Measurements from ENCODE around the gene MRPS10.
"Not testable (repeated sequence)": the region's sequence is repeated elsewhere in the genome, so short reads cannot be mapped to it uniquely, and the experiment has no call there.

The MRPS10 gene

DNA sequence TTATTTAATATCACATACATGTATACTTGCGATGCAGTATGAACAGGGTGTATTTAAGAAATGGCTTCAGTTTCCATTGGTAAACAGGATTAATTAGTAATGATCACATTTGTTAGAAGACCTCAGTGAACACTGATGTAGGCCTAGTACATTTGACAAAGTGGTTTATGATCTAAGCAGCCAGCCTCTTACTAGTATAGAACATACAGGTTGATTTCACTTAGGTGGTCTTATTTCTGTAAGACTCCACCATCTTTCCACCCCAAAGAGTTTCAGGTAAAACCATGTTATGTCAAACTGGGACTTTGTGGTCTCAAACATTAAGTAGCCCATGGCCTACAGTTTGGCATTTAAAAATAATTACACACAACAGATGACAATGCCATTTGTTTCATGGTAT lies 20.2 kb upstream of the MRPS10 start:
- no peak for DNase-seq

DNA sequence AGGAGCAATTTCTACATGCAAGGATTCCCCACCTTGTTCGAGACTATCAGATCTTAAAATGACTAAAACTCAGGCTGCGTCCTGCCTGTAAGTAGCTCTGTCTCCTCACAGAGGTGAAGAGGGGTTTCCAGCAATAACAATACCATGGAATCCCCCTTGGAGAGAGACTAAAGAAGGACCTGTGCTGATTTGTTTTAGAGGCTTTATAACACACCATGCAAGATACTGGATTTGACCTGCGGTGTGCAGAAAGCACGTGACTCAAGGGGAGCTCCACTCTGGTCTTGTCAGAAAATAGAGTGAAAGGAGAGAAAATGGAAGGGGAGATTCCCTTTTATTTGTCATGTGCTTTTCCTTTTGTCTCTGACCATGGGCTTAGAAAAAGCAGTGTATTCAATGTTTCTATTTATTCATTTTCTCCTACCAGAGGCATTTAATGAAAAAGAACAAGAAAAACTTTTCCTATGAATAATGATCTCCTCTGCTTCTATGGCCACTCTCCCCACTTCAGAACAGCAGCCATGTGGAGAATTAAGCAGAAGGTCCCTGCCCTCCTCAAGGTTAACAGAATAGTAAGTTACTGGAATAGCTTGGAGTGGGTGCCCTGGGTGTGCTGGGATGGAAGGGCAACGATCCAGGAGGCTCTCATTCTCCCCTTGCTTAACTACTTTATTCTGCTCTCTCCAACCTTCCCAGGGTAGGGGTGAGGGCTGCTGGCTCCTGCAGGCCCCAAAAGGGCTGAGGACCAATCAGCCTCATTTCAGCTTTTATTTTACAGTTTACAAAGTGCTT lies 19.2 kb upstream of the MRPS10 start:
- no peak for DNase-seq

DNA sequence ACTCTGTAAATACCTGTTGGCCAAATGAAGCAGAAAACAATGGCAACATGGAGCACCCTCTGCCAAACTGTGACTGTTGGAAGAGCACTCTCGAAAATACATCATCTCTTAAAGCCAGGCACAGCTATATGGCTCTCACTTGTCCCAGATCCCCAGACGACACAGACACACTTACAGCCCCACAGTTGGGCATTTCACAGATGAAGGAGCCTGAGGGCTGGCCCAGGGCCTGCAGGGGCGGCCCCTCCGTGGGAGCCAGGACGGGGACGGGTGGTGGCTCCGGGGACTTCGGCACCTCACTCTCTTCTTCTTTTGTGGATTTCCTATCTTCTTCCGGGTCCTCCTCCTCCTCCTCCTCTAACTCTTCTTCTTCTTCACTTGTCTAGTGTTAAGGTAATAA lies 18.4 kb upstream of the MRPS10 start:
- DNase-seq = no peak

DNA sequence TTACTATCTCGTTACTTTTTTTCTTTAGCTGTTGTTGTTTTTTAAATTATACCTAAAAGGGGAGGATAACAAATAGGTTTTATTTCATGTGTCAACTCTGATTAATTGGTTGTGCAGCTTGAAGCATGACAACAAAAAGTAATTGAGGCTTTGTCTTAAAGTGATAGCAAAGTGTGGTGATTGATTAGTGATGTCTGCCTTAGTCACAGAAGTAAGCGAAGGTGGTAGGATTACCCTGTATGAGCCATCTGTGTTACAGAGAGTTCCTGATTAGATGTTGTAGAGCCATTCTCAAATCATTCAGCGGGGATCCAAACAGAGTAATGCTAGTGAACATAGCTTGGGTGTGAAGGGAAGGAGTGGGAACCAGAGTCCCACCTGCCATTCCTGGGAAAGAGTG lies 14.4 kb upstream of the MRPS10 start:
- no peak for DNase-seq

DNA sequence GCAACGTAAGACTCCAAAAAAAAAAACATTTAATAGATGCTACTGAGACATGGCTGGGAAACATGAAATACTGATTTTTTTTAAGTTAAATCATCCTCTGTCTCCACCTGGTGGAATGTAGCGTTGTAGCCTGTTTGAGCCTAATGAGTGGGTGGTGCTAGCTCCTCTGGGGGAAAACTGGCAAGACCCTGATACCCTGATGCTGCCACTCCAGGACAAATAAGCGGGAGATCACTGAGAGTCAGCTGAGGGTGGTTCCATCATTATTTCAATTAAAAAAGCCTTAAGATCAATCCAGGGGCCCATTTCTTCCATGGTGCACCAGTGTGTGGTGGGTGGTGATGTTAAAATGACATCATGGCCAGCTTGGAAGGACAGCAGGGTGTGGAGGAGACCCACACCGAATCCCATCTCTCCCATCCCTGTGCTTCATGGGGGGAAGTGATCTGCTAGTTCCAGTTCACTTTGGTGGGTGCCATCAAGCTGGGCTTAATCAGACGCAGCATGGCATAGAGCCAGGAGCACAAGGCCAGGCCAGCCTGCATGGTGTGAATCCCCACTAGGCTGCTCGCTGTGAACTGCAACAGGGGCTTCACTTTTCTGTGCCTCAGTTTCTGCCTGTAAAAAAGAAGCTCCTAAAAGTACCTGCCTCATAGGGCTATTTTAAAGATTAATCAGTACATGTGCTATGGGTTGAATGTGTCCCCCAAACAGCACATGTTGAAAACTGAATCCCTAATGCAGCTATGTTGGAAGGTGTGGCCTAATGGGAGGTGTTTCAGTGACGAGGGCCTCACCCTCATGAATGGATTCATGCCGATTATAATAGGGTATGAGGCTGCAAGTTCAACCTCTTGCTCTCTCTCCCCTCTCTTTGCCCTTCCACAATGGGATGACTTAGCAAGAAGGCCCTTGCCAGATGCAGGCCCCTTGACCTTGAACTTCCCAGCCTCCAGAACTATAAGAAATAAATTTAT lies 13.0 kb upstream of the MRPS10 start:
- no peak for DNase-seq

DNA sequence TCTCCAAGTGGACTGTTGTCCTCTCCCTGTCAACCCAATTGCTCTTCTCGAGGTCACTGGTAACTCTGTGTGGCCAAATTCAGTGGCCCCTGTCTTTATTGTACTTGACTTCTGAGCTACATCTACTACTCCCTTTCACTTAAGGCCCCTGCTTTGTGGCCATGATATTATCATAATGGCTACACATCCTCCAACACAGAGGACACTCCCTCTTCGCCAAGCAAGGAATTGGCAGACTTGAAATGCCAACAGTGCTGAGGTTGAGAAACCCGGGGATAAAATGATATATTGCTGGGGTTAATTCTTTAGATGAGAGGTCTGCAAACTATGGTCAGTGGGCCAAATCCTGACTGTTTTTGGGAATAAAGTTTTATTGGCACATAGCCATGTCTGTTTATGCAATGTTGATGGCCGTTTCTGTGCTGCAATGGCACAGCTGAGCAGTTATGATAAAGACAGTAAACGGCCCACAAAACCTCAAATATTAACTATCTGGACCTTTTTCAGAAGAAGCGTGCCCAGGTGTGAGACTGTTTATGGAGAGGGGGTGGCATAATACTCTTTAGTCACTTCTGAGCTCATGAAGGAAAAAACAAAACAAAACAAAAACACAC lies 12.0 kb upstream of the MRPS10 start:
- DNase-seq = no peak

DNA sequence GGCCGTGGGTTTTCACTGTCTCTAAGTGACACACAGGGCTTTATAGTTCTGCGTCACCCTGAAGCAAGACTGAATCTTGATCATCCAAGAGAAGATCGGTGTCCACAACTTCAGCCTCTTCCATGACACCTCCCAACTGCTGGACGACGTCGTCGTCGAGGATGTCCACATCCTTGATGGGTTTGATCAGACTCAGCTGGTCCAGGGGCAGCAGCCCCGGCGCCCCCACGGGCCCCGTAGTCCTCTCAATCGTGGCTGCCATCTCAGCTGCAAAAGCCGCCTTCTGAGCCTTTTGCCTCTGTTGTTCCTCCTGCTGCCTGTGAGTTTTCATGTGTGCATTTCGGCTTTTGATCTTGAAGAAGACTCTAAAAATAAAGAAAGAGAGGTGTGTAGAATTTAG lies 10.6 kb upstream of the MRPS10 start:
- DNase-seq = no peak

DNA sequence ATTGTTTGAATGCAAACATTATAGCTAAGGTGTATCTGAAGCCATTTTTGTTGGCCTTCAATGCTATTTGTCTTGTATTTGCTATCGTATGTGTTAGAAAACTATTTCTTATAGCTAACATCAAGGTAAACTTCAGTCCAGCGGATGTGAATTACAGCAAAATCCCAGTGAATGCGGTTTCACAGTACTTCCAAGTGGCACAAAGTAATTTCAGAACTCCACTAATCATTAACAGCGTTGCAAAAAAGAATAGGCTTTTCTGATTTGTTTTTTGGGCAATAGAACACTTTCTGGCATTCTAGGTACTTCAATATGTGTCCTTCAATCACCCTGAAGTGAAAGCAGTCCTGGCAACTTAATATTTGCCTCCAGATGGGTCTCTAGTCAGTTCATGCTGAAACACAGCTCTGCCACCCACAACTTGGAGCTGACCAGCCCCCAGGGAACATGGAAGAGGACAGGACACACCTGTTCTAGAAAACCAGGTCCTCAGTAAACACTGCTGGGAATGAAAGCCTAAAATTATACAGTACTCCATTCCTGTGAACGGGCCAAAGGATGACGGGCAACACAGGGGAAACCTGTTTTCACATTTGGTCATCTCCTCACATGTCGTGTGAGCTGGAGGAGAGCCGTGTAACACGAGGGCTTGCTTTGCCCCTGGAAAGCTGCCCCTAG lies 9.7 kb upstream of the MRPS10 start:
- no peak for DNase-seq

DNA sequence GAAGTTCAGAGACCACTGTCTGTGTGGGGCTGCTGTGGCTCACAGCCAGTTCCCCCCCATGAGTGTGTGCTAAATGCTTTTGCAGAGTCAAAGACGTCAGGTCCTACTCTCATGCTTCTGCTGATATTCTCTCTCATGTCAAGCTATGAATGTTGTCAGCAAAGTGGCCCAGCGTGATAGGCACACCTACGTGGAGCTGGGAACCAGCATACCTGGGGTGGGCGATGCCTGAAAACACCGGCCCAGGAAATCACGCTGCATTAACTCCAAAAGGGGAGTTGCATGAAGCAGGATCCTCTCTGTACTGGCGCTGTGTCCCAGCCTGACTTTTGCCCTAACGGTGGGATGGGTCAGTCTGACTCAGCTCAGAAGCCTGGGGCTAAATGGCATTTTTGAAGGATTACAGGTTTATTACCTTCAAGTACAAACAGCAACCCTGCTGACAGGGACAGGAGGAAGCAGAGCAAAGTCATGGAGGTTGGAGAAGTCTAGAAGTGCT lies 9.0 kb upstream of the MRPS10 start:
- DNase-seq = no peak

DNA sequence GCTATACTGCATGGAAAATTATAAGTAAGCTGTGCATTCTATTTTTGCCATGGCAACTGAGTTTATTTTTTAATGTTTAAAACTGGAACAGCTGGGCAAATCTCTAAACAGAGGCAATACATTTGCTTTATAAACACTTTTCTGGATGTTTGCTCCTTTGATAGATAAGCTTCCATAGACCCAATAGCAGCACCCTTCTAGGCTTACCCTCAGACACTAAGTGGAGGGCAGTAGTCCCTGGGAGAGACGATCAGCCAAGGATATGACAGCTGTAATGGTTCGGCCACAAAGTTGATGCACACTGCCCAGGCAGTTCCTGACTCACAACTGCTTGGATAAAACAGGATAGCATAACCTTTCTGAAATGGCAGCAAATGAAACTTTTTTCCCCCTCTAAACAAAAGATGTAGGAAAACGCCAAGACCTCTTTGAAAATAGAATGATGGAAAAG lies 8.5 kb upstream of the MRPS10 start:
- no peak for DNase-seq

DNA sequence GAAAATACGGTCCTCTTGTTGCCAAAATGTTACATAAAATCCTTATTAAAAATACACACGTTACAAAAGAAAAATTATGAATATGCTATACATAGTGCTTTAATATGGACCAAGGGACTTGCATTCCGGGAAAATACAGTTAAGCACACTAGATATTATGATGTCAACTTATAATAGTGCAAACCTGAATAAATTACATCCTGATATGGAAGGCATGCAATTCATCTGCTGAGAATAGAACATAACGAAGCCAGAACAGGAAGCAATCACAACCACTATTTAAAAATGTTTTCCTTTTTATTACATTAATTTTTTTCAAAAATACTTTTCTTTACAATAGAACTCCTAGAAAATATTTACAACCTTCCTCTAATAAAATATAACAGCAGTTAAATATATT lies 7.8 kb upstream of the MRPS10 start:
- DNase-seq = no peak

DNA sequence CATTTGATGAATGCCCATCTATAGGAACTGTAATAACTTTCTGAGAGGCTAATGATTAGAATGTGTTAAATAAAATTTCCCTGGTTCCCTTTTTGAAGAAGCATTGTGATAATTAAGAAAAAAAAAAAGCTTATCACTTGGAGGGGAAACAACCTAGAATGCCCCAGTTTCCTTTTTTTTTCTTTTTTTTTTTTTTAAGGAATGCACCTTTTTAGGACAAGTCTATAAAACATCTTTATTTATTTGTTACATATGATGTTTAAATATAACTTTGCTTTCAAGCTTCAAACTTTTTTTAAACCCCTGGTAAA lies 7.3 kb upstream of the MRPS10 start:
- DNase-seq = no peak

DNA sequence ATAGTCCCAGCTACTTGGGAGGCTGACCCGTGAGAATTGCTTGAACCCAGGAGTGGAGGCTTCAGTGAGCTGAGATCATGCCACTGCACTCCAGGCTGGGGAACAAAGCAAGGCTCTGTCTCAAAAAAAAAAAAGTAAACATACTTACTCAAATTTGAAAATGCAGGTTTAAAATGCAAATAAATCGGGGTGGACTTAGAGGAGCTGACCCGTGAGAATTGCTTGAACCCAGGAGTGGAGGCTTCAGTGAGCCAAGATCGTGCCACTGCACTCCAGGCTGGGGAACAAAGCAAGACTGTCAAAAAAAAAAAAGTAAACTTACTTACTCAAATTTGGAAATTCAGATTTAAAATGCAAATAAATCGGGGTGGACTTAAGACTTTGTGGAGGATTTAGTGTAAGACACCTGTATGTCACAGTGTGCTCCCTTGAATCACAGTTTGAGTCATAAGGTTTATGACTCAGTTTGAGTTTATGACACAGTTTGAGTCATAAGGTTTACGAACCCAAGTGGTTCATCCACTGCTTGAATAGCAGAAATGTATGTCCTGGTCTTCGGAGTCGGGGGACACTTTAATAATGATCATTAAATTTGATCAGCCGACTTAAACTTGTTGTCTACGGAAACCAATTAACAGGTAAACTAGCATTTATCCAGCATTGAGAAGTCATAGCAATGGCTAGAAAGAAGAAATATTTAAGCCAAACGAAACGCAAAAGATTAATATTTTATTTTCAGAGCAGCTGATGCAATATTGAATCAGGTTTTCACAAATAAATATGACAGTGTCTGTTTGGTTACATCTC lies 6.8 kb upstream of the MRPS10 start:
- no peak for DNase-seq

DNA sequence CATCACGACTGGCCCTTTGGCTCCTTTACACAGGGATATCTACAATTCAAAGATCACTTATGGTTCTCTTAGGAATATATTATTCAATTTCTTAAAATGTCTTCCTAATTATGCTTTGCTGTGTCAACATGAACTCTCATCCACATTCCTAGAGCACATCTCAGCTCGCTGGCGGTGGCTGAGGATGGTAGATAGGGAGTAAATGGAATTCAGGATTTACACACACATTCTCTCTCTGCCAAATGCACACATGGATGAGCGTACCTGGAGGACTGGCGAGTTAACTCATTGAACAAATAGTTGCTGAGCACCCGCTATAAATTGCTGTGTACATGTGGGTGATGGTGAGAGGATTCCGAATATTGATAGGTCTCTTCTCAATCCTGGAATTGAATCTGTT lies 4.8 kb upstream of the MRPS10 start:
- DNase-seq = no peak

DNA sequence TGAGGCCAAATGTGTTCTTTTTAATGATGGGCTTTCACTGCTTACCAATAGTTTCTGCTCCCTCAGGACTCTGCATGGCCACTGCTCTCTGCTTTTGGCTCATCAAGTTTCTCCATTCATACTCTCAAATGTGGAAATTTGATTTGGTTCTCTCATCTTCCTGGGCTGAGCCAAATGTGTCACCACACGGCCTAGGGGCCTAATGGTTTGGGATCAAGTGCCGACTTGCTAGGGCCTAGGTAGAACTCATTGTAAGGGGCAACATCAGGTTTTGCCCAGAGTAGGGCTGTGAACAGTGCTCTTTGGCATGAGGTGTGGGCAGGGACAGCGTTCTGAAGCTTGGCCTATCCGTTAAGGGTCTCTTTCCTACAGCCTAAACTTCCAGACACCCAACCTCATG lies 3.9 kb upstream of the MRPS10 start:
- DNase-seq = no peak

DNA sequence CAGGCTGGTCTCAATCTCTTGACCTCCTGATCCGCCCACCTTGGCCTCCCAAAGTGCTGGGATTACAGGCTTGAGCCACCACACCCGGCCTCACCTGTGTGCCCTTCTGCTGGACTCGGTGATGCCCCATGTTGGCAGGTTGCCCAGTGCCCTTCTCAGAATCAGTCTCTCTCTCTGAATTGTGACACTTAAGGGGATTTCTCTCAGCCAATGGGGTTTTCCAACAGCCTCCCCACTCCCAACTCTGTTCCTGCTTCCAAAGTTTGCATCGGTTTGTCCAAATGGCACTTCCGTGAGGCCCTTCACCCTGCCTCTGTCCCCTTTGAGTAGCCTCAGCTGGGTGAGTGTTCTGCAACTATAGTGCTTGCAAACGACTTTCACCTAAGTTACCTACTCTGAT lies 3.1 kb upstream of the MRPS10 start:
- no peak for DNase-seq

DNA sequence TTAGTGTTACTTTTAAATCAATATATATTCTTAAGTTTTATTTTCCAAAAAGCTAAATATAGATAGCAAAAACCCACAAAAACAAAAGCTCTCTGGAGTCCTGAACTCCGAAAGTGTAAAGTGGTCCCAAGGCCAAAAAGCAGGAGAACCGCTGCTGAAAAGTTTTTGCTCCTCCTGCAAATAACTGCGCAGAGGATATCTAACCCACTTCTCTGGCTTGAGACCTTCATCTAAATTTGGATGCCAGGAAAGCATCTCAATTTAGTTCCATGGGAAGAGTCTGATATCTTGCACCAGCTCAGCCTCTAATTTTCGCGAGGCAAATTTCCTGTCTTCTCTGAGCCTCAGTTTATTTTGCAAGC lies 523 bp downstream of the MRPS10 start:
- DNase-seq = no peak

DNA sequence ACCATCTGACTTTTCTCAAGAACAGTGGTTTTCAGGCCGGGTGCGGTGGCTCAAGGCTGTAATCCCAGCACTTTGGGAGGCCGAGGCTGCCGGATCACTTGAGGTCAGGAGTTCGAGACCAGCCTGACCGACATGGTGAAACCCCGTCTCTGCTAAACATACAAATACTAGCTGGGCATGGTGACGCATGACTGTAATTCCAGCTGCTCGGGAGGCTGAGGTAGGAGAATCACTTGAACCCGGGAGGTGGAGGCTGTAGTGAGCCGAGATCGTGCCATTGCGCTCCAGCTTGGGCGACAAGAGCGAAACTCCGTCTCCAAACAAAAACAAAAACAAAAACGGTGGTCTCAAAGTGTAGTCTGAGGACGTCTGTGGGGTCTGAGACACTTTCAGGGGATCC lies 1.2 kb downstream of the MRPS10 start:
- DNase-seq = not testable (repeated sequence)

DNA sequence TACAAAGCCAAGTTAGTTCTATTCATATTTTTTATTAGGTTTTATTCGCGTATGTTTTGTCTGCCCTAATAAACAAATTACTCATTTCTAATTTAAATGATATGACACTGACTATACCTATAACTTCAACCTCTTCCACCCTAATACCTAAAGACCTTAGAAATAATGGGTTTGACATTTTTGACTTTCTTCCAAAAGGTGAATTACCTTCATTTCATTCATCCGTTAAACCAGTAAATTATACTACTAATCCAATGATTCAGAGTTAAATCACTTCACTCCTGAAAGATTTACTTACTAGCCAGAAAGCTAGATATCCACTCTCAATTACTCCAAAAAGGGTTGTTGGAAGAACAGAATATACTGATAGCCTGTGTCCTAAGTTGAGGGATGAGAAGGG lies 5.2 kb downstream of the MRPS10 start:
- DNase-seq = no peak

DNA sequence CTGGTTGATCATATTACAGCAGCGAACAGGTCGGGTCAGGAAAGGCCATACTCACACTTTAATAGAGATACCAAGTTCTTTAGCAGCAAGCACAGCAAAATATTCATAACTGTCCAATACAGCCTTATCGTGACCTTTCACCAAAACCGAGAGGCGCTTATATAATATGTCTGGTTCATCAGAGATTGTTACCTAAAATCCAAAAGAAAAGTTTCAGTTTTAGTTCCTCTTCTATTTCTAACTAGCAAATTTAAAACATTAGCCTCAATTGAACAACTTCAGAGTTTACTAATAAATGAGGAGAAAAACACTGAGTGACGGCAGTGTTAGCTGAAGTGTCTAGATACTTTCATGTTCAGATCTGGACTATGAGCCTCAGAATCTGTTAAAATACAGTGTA lies 5.9 kb downstream of the MRPS10 start:
- DNase-seq = no peak

DNA sequence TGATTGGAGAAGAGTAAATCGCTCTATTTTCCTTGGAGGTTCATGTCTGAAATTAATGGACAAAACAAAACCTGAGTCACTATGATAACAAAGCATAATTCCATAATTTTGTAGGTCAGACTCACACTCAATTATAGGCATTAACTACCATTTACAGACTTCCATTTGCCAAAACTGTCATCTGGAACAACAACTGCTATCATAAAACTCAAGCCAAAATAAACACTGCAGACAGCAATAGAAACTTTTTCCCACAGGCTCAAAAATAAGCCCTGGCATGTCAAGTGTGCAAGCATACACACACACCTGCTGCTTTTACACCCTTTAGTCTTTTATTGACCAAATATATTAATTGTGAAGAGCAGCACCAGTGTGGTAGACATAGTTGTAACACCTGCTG lies 7.1 kb downstream of the MRPS10 start:
- DNase-seq = no peak

DNA sequence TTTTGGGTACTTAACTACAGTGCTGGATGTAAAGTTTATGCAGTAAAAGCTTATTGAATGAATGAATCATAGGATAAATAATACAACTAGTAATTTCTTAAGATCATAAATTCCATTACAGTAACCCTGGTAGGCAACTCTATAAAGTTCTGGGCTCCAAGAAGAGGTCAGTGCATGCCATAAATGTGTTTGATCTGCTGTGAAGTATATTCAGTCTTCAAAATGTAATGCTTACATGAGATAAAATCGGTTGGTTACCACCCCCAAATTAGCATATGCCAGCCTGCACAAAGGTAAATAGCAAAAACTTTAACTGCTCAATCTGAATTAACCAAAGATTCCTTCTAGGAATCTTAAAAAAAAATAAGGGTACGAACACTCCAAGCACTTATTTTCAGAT lies 10.1 kb downstream of the MRPS10 start:
- not testable (repeated sequence) for DNase-seq
